Measurements from ENCODE around the gene KIF5C. TPM values are rescaled to one million over a fixed set of nuclear protein-coding genes. Genes with fewer than 3 reads are reported as not detected.

The KIF5C gene
- total and polyA plus RNA-seq, 2 donors (not counting 1 experiment from before 2014, with no cell fraction given), result 1.9 to 6.1 TPM

GRCh38 chr2:148990968-148991367 is 115.9 kb downstream of the KIF5C start:
- Histone ChIP-seq H3K9me3 (ENCODE audit: control extremely low read depth in 1 of 3, control insufficient read depth in 2 of 3, insufficient read depth in 1 of 3, low read length in 2 of 3) (no peaks in the 10 kb centered on the region), H3K9ac (ENCODE audit: low read length) (no peak overlapping the region), H3K4me1 (ENCODE audit: control insufficient read depth in 2 of 2, insufficient read depth in 2 of 2, low read length in 2 of 2) (no peaks in the 10 kb centered on the region), H3K4me3 (ENCODE audit: control extremely low read depth in 1 of 5, extremely low read depth in 1 of 5, insufficient read depth in 1 of 5, low read depth in 2 of 5, low read length in 4 of 5) (no peak overlapping the region), H3K27ac (ENCODE audit: low read length in 2 of 2) (no peak overlapping the region), H3K27me3 (replicated peaks in 1 of 4; ENCODE audit: control extremely low read depth in 1 of 4, control insufficient read depth in 3 of 4, insufficient read depth in 4 of 4, low read length in 3 of 4) (no peaks in the 10 kb centered on the region), H4K20me1 (ENCODE audit: control insufficient read depth, insufficient read depth, low read length, poor library complexity, severe bottlenecking) (no peaks in the 10 kb centered on the region), H3K79me2 (ENCODE audit: control insufficient read depth, insufficient read depth, low read length) (no peaks in the 10 kb centered on the region), H3K4me2 (replicated peaks; ENCODE audit: low read depth, low read length, poor library complexity, severe bottlenecking) (no peak overlapping the region), H3K36me3 (replicated peaks in 1 of 2; ENCODE audit: control extremely low read depth in 1 of 2, control insufficient read depth in 1 of 2, extremely low read depth in 1 of 2, insufficient read depth in 2 of 2, low read length in 1 of 2) (no peaks in the 10 kb centered on the region), H2AFZ (ENCODE audit: insufficient read depth, low read depth, low read length, poor library complexity, severe bottlenecking) (no peak overlapping the region)
- ATAC-seq (ENCODE audit: low read depth) (no peak), DNase-seq (no peak)
- Mint-ChIP-seq H3K27me3 (no peaks in the 10 kb centered on the region), H3K27ac (no peak overlapping the region), H3K4me1 (peaks cover 8% of the 10 kb centered on the region), H3K4me3 (no peak overlapping the region), H3K9me3 (ENCODE audit: insufficient read depth) (no peaks in the 10 kb centered on the region)
- no peak for TF ChIP-seq EZH2 (IDR thresholded peaks at IDR 0.05; ENCODE audit: borderline replicate concordance, insufficient read depth, low read depth, low read length, poor library complexity, severe bottlenecking)
- no peak for TF ChIP-seq CTCF (IDR thresholded peaks at IDR 0.05)
- CTCF ChIA-PET, result interaction anchor here (0.7 to 2.6 kb wide), 6 partner anchors 9 to 1049 kb away, joined by 3 to 9 read pairs (median 4); no protein-coding TSS in a partner anchor
- WGBS (ENCODE audit: insufficient coverage), result 87% methylated on average over 5 of the region's 6 CpGs
- intact Hi-C loops (cut with micrococcal nuclease), result loop anchor here (1.0 to 5.0 kb wide), 3 partner anchors 64 to 1002 kb away; no protein-coding TSS in a partner anchor
- POLR2A ChIA-PET, result no interaction called here

DNA sequence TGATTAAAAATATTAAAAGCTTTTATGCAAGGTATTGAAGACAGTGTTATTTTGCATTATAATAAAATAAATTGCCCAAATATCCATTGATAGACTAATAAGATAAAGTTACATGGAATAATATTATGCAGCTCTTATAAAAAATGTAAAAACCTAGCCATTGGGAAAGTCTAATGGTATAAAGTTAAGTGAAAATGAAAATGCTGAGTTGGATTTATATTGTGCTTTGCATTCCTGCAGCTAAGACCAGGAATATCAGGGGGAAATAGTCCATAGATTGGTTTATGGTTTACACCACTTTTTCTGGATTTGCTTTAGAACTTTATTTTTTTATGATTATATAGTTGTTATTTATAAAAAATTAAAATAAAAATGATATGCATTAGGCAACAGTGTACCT is 117.4 kb downstream of the KIF5C start:
- no peak overlapping the region for H3K4me2 ChIP-seq (replicated peaks; ENCODE audit: low read depth, low read length, poor library complexity, severe bottlenecking)
- DNase-seq (no peak), ATAC-seq (ENCODE audit: low read depth) (no peak)
- no peak overlapping the region for H3K9ac ChIP-seq (ENCODE audit: low read length)
- Mint-ChIP-seq H3K4me3 (no peak overlapping the region), H3K9me3 (ENCODE audit: insufficient read depth) (no peaks in the 10 kb centered on the region), H3K27me3 (no peaks in the 10 kb centered on the region), H3K27ac (no peak overlapping the region), H3K4me1 (peaks cover 2% of the 10 kb centered on the region)
- H2AFZ ChIP-seq (ENCODE audit: insufficient read depth, low read depth, low read length, poor library complexity, severe bottlenecking), result no peak overlapping the region
- no peaks in the 10 kb centered on the region for H3K4me1 ChIP-seq (ENCODE audit: control insufficient read depth in 2 of 2, insufficient read depth in 2 of 2, low read length in 2 of 2)
- H3K36me3 ChIP-seq (replicated peaks in 1 of 2; ENCODE audit: control extremely low read depth in 1 of 2, control insufficient read depth in 1 of 2, extremely low read depth in 1 of 2, insufficient read depth in 2 of 2, low read length in 1 of 2), result no peaks in the 10 kb centered on the region
- H3K9me3 ChIP-seq (ENCODE audit: control extremely low read depth in 1 of 3, control insufficient read depth in 2 of 3, insufficient read depth in 1 of 3, low read length in 2 of 3), result no peaks in the 10 kb centered on the region
- H3K79me2 ChIP-seq (ENCODE audit: control insufficient read depth, insufficient read depth, low read length), result no peaks in the 10 kb centered on the region
- POLR2A ChIA-PET, result no interaction called here
- no peaks in the 10 kb centered on the region for H4K20me1 ChIP-seq (ENCODE audit: control insufficient read depth, insufficient read depth, low read length, poor library complexity, severe bottlenecking)
- H3K4me3 ChIP-seq (ENCODE audit: control extremely low read depth in 1 of 5, extremely low read depth in 1 of 5, insufficient read depth in 1 of 5, low read depth in 2 of 5, low read length in 4 of 5), result no peak overlapping the region
- no peak for TF ChIP-seq CTCF (IDR thresholded peaks at IDR 0.05)
- no peak for TF ChIP-seq EZH2 (IDR thresholded peaks at IDR 0.05; ENCODE audit: borderline replicate concordance, insufficient read depth, low read depth, low read length, poor library complexity, severe bottlenecking)
- H3K27ac ChIP-seq (ENCODE audit: low read length in 2 of 2), result no peak overlapping the region
- CTCF ChIA-PET, result interaction anchor here (1.5 to 2.6 kb wide), 2 partner anchors 65 to 1003 kb away, joined by 6 to 9 read pairs; no protein-coding TSS in a partner anchor
- no peaks in the 10 kb centered on the region for H3K27me3 ChIP-seq (replicated peaks in 1 of 4; ENCODE audit: control extremely low read depth in 1 of 4, control insufficient read depth in 3 of 4, insufficient read depth in 4 of 4, low read length in 3 of 4)
- intact Hi-C loops (cut with micrococcal nuclease), result loop anchor here (5.0 kb wide), 1 partner anchor 485 kb away; no protein-coding TSS in a partner anchor

Data from B cell (primary cell).